Measurements from ENCODE around the gene TYW1B.
"Not testable (repeated sequence)": the region's sequence is repeated elsewhere in the genome, so short reads cannot be mapped to it uniquely, and the experiment has no call there.

TYW1B gene, protein sequence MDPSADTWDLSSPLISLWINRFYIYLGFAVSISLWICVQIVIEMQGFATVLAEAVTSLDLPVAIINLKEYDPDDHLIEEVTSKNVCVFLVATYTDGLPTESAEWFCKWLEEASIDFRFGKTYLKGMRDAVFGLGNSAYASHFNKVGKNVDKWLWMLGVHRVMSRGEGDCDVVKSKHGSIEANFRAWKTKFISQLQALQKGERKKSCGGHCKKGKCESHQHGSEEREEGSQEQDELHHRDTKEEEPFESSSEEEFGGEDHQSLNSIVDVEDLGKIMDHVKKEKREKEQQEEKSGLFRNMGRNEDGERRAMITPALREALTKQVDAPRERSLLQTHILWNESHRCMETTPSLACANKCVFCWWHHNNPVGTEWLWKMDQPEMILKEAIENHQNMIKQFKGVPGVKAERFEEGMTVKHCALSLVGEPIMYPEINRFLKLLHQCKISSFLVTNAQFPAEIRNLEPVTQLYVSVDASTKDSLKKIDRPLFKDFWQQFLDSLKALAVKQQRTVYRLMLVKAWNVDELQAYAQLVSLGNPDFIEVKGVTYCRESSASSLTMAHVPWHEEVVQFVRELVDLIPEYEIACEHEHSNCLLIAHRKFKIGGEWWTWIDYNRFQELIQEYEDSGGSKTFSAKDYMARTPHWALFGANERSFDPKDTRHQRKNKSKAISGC

DNA sequence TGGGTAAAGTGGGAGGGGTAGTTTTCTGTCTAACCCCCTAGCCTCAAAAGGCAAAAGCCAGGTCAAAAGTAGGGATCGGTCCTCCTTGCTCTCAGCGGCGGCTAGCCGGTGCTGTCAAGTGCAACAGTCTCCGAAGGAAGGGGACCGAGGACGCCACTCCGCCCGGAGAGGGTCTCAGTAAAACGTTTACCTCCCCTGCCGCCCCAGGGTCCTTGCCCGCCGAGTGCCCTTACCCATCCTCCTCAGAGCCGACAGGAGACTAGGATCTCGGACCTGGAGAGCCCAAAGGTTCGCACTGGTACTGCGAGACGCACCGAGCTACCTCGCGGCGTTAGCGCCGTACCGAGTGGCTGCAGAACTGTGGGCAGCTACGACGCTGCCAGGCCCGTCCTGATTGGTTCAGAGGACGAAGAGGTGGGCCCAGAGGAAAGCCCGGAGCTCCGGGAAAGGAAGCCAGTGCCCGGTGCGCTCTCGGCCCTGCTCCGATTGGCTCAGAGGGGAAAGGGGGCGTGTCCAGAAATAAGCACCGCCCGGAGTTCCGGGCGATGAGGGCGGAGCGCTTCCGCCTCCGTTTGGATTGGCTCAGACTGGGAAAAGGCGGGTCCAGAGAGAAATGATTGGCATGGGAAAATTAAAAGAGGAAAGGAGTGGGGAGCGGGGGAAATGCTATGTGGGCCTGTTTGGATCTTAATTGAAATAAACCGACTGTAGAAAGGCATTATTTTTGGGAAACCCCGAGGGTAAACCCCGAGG lies at the start of gene TYW1B:
TSS of gene TYW1B (minus strand) at position 362 of the 753 bp plus-strand sequence. CDS start at position 237, 125 bp downstream.
- peak; percentile 95 to 98 for DNase-seq

DNA sequence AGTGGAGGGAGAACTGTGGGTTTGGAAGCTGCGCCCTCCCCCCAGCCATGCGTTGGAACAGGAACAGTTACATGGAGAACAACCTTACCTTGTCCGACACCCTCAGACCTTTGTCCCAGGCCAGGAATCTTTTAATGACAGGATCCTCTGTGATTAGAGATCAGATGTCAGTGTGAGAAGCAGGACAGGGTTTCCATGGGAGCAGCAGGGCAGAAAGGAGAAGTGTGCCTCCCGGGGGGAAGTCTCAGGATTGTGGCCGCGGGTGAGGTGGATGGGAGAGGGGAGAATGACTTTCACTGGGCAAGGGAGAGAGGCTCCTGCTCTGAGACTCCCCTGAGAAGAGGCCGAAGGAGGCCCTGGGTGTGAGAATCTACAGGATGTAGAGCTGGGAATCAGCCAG lies 39.6 kb upstream of the TYW1B start:
- DNase-seq, result not testable (repeated sequence)

DNA sequence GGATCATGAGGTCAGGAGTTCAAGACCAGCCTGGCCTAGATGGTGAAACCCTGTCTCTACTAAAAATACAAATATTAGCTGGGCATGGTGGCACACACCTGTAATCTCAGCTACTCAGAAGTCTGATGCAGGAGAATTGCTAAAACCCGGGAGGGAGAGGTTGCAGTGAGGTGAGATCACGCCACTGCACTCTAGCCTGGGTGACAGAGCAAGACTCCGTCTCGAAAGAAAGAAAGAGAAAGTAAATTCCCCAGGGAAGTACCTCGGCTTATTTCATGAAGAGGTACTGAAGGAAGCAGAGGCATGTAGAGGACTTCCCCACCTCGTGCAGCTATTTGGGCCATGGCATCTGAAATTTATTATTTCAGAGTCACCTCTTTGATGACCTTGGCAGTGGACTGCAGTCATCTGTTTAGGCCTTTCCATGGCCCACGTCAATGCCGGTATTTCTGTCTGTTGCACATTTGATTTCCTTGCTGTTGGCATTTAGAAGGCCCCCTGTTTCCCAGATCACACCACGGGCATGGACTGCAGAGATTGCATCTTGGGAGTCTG lies 30.9 kb upstream of the TYW1B start:
- not testable (repeated sequence) for DNase-seq

DNA sequence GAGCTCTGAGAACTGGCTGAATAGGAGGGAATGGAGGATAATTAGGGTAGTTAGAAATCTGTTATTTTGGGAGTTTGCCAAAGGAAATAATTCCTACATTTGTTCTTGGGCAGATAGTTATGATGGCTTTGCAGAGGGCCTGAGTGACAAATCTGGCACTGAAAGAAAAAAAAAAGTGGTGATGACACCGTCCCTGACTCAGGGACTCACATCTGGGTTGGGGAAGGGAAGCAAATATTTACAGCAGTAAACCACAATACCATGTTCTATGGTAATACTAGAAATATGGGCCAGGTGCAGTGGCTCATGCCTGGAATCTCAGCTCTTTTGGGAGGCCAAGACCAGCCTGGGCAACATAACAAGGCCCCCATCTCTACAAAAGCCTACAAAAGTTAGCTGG lies 29.9 kb upstream of the TYW1B start:
- DNase-seq, result not testable (repeated sequence)

DNA sequence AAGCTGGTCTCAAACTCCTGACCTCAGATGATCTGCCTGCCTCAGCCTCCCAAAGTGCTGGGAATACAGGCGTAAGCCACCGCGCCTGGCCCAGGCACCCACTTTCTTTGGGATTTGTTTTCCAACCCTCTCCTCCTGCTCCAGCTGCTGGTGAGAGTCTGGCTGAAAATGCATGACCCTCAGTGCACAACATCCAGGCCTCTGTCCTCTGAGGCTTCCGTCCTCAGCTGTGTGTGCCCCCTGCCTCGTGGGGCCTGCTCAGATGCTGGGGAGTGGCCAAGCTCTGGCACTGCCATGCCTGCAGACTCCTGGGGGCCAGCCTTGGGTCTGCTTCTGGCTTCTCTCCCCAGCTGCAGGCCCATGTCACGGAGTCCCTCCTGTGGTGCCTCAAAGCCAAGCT lies 27.3 kb upstream of the TYW1B start:
- DNase-seq, result not testable (repeated sequence)

DNA sequence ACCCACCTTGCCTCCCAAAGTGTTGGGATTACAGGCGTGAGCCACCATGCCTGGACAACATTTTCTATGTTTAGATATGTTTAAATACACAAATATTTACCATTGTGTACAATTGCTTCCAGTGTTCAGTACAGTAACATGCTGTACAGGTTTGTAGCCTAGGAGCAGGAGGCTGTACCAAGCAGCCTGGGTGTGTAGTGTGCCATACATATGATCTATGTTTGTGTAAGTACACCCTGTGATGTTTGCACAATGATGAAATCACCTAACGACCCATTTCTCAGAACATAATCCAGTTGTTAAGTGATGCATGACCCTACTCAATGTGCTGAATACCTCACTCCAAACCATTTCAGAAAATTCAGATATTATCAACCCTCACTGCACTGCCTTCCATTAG lies 24.9 kb upstream of the TYW1B start:
- DNase-seq, result not testable (repeated sequence)

DNA sequence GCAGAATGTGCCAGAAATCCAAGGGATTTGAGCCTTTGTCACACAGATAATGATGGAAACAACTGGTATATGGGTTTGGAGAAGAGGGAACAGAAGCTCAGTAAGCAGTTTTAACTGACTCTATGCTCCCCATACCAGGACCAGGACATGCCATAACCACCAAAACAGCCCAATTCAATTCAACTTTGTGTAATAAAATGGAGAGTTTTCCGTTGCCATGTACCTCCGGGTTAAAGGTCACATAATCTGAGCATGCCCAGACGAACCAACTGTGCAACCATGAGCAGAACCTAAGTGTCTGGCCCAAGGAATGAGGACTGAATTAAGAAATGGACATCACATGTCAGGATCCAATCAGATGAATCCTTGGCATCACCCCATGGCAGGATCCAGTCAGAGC lies 22.7 kb upstream of the TYW1B start:
- not testable (repeated sequence) for DNase-seq

DNA sequence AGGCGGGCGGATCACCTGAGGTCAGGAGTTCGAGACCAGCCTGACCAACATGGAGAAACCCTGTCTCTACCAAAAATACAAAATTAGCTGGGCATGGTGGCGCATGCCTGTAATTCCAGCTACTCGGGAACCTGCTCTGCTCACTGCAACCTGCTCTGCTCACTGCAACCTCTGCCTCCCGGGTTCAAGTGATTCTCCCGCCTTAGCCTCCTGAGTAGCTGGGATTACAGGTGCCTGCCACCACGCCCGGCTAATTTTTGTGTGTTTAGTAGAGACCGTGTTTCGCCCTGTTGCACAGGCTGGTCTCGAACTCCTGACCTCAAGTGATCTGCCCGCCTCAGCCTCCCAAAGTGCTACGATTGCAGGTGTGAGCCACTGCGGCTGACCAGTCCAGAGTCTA lies 16.1 kb upstream of the TYW1B start:
- DNase-seq, result not testable (repeated sequence)

DNA sequence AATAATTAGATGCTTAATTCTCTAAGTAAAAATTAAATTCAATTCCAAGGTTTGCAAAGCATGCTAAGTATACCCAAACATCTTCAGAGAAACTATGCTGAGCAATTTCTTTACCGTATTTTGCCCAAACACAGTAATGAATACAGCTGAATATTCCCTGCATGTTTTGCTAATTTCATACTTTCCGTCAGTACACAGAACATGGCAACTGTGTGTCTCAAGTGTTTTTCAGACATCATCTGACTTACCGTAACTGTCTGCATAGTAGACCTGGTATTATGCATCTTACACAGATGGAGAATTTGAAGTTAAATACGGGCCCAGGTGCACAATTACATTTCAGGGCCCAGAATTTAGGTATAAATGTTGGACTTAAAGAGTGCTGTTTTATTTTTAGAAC lies 15.2 kb upstream of the TYW1B start:
- DNase-seq, result not testable (repeated sequence)

DNA sequence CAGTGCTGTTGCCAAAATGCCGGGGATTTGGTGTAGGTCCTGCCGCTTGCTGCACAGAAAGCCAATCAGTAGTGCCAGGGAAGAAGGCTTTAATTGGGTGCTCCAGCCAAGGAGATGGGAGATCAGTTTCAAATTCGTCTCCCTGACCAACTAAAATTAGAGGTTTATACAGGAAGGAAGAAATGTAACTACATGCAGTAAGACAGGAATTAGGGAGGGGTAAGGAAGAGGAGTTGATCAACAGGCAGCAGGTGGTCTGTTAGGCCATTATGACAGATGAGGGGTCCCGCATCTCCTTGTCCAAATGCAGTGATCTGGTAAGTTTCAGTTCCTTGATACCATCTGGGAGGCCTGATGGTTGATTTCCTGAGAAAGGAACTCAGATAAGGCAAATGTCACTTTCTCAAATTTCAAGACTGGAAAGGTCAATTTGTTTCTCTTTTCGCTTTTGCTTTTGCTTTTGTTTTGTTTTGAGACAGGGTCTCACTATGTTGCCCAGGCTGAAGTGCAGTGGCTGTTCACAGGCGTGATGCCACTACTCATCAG lies 13.0 kb upstream of the TYW1B start:
- not testable (repeated sequence) for DNase-seq

DNA sequence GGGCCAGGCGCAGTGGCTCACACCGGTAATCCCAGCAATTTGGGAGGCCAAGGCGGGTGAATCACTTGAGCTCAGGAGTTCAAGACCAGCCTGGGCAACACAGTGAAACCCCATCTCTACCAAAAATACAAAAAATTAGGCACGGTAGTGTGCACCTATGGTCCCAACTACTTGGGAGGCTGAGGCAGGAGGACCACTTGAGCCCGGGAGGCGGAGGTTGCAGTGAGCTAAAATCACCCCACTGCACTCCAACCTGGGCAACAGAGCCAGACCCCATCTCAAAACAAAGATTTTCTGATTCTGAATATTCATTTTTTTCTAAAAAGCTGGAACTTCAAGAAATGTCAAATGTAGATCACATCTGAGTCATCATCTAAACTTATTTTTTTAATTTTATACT lies 10.3 kb upstream of the TYW1B start:
- DNase-seq, result not testable (repeated sequence)

DNA sequence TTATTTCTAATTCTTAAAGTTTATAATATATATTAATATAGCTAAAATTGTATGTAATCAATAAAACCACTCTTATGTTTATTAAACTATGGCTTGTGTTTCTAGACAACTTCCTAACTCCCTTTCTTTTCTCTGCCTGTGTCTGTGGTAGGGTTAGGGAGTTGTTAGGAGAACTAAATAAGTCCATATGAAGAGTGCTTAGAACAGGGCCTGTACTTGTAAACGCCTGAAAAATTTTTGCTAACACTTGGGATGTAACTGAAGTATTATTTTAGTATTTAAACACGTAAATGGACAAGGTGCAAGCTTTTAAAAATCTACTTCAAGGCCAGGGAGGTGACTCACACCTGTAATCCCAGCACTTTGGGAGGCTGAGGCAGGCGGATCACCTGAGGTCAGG lies 9.3 kb upstream of the TYW1B start:
- not testable (repeated sequence) for DNase-seq

DNA sequence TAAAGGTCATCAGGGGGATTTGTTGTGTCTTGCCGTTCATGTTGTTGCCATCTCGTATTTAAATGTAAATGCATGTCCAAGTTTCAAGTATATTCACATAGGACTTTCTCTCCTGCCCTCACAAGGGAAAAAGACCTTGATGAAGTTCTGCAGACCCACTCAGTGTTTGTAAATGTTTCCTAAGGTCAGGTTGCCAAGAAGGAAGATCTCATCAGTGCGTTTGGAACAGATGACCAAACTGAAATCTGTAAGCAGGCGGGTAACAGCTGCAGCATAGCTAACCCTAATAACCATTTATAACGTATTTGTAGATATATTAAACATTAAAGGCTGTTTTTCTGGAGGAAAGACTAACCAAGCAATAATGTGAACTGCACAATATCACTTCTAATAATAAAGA lies 2.6 kb upstream of the TYW1B start:
- not testable (repeated sequence) for DNase-seq

DNA sequence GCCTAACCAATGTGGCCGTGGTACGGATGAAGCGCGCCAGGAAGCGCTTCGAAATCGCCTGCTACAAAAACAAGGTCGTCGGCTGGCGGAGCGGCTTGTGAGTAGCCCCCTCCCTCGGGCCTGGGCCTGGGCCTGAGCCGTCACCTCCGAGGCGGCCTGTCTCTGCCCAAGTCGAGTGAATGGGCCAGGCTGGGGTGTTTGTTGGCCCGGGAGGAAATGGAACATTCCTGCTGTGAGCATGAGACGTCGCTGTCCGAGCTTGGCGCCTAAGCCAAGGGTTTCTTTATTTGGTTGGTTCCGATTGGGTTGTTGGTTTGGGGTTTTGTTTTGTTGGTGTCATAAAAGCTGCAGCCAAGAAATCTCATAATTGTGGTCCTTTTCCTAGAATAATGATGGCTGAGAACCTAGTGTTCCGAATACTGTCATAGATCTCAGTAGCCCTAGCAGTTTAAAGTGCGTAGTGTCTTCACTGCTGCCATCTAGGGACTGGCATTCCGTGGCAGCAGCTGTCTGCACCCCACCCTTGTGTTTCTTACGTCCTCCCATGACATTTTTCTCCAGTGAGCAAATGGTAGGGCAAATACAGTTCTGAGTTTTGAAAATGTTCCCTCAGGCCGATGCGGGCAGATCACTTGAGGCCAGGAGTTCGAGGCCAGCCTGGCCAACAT lies 1.8 kb upstream of the TYW1B start:
- peak; percentile 17 to 34 for DNase-seq

DNA sequence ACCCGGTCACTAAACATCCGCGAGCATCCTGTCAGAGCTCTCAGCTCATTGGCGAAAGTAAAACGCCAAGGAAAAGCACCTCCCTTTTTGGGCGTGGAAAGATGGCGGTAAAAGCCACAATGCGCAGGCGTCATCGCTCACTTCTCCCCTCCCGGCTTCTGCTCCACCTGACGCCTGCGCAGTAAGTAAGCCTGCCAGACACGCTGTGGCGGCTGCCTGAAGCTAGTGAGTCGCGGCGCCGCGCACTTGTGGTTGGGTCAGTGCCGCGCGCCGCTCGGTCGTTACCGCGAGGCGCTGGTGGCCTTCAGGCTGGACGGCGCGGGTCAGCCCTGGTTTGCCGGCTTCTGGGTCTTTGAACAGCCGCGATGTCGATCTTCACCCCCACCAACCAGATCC lies 1.3 kb upstream of the TYW1B start:
- DNase-seq, result peak; percentile 91 to 94

DNA sequence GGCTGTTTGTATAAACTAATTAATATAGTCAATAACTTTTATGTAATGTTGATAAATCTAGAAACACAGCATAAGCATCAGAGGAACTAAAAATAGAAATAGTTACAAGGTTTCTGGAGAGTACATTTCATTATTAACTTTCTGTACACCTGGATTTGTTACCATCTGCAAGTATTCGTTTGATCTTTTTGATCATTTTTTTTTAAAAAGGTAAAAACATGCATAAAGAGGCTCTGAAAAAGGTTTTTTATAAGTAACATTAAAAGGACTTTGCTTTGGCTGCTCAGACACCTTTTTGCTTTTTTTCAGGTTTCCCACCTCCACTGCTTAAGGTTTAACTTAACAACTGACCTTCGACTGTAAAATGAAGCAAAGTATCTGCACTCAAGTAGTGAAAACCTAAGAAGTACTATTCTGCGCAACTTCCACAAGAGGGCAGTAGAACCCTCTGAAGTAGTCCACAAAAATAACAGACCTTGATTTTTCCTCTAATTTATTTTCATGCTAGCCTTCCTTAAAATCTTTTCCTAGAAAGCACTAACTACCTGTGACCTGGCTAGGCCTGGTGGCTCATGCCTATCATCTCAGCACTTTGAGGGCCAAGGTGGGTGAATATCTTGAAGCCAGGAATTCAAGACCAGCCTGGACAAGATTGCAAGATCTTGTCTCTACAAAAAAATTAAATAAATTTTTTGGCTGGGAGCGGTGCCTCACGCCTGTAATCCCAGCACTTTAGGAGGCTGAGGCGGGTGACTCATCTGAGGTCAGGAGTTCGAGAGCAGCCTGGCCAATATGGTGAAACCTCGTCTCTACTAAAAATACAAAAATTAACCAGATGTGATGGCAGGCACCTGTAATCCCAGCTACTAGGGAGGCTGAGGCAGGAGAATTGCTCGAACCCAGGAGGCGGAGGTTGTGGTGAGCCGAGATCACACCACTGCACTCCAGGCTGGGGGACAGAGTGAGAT lies 4.0 kb downstream of the TYW1B start:
- not testable (repeated sequence) for DNase-seq

DNA sequence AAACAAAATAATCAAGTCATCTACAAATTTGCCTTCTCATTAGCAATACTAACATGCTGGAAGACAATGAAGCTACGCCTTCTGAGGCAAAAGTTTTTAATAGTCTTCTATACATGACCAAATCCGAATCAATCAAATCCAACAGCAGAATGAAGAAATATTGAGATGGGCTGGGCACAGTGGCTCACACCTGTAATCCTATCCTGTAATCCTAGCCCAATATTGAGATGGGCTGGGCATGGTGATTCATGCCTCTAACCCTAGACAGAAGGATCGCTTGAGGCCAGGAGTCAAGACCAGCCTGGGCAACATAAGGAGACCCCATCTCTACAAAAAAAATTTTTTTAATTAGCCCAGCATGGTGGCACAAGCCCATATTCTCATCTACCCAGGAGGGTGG lies 5.5 kb downstream of the TYW1B start:
- DNase-seq, result not testable (repeated sequence)

DNA sequence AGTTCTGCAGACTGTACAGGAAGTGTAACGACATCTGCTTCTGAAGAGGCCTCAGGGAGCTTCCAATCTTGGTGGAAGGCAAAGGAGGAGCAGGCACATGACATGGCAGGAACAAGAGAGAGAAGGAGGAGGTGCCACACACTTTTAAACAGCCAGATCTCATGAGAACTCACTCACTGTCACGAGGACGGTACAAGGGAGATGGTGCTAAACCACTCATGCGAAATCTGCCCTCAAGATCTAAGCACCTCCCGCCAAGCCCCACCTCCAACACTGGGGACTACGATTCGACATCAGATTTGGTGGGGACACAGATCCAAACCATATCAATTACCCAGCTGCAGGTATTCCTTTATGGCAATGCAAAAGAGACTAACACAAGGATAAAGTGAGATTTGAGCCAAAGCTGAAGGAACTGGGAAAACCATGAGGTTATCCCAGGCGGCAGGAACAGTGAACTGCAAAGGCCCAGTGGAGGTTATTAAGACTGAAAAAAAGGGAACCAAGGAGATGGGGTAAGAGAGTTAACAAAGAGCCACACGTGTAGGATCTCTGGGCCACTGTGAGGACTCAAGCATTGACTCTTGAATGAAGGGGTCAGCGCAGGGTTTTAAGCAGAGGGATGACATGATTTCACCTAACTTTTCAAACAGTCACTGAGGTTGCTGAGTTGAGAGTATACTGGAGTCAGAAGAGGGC lies 9.2 kb downstream of the TYW1B start:
- not testable (repeated sequence) for DNase-seq

DNA sequence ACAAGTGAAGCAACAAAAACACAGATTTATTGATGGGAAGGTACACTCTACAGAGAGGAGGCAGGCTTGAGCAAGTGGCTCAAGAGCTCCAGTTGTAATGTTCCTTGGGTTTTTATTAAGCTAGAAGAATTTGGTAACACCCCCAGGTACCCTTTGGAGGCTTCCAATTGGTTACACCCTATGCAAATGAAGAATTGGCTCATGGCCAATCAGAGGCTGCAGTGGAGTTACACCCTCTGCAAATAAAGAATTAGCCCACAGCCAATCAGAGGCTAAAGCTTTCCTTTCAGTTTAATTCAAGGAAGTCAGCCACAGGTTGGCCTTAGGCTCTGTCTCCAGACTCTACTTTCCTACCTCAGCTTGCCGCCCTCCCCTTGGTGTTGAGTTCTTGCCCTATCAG lies 10.3 kb downstream of the TYW1B start:
- DNase-seq, result not testable (repeated sequence)
